ENCODE results near the gene KLF1. TPM values are rescaled to one million over a fixed set of nuclear protein-coding genes. Genes with fewer than 3 reads are reported as not detected.

KLF1 gene
- polyA plus RNA-seq (2011; rRNA removed), result not detected in 2 replicates
- 0.15 TPM in 1 of 2 replicates, not detected in the other for polyA minus RNA-seq (2011; rRNA and poly(A)+ RNA removed)

DNA sequence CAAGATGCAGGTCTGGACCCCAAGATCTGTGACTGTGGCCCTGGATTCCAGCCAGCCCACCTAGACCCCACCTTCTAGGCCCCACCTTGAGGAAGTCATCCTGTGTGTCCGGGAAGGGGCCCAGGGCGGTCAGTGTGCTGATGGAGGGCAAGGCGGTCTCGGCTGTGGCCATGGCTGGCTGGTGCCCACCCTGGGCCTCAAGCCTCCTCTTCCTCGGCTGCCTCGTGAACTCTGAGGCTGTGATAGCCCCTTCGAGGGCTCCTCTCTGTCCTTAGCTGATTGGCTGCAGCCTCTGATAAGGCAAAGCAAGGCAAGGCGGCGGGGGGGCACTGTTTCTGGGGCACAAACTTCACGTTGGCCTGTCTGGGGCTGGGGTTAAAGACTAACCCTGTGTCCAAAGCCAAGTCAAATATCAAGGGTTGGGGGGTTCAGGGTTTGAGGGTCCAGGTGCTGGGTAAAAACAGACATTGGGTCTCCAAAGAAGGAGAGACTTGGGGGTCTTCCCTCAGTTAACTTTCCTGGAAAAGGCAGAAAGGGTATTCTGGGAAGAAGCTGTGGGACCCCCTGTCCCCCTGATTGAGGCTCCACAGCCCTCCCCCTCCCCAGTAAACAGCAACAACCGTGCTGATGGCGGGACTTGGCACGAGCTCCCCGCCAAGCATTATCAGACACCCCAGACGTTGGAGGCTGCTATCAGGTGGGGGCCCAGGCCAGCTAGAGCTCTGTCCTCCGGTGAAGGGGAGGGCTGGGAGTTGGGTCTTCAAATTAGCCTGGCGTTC is at the start of gene KLF1:
Gene KLF1, minus strand, starts transcription at position 233 of the 779 bp plus-strand sequence. Its CDS starts 61 bp downstream, at position 172.
- POLR2A ChIA-PET, result no interaction called here
- H3K36me3 ChIP-seq (ENCODE audit: control insufficient read depth, insufficient read depth, low read length), result no peaks in the 10 kb centered on the region
- no peak within 1 kb of the TSS for H3K4me3 ChIP-seq (ENCODE audit: low read depth, low read length)
- peaks cover 7% of the 10 kb centered on the region for H3K27me3 ChIP-seq (ENCODE audit: control insufficient read depth, insufficient read depth, low read length)
- TF ChIP-seq, protein P1, sequence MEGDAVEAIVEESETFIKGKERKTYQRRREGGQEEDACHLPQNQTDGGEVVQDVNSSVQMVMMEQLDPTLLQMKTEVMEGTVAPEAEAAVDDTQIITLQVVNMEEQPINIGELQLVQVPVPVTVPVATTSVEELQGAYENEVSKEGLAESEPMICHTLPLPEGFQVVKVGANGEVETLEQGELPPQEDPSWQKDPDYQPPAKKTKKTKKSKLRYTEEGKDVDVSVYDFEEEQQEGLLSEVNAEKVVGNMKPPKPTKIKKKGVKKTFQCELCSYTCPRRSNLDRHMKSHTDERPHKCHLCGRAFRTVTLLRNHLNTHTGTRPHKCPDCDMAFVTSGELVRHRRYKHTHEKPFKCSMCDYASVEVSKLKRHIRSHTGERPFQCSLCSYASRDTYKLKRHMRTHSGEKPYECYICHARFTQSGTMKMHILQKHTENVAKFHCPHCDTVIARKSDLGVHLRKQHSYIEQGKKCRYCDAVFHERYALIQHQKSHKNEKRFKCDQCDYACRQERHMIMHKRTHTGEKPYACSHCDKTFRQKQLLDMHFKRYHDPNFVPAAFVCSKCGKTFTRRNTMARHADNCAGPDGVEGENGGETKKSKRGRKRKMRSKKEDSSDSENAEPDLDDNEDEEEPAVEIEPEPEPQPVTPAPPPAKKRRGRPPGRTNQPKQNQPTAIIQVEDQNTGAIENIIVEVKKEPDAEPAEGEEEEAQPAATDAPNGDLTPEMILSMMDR (IDR thresholded peaks at IDR 0.05; ENCODE audit: insufficient read depth, low read depth, low read length), result no peak
- CTCF ChIA-PET, result no interaction called here
- DNase-seq (ENCODE audit: low read depth), result no peak

DNA sequence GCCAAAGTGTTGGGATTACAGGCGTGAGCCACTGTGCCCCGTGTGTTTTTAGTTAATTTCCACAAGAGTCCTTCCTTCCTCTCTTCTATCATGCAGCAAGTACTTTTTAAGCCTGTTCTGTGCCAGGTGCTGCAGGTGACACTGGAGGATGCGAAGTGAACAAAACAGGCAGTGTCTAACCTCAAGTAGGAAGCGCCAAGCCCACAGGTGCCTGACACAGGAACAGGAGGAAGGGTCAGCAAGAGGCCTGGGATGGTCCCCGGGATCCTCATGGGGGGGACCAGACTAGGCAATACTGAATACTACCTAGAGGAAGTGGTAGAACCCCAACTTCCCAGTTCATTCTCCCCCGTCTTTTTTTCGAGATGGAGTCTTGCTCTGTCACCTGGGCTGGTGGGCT is 49.6 kb upstream of the KLF1 start:
- Histone ChIP-seq H3K36me3 (ENCODE audit: control insufficient read depth, insufficient read depth, low read length) (peaks cover 12% of the 10 kb centered on the region), H3K27me3 (ENCODE audit: control insufficient read depth, insufficient read depth, low read length) (no peaks in the 10 kb centered on the region), H3K4me3 (ENCODE audit: low read depth, low read length) (no peak overlapping the region)
- POLR2A ChIA-PET, result no interaction called here
- CTCF ChIA-PET, result no interaction called here
- TF ChIP-seq, protein P1 (IDR thresholded peaks at IDR 0.05; ENCODE audit: insufficient read depth, low read depth, low read length), result no peak
- DNase-seq (ENCODE audit: low read depth), result no peak

DNA sequence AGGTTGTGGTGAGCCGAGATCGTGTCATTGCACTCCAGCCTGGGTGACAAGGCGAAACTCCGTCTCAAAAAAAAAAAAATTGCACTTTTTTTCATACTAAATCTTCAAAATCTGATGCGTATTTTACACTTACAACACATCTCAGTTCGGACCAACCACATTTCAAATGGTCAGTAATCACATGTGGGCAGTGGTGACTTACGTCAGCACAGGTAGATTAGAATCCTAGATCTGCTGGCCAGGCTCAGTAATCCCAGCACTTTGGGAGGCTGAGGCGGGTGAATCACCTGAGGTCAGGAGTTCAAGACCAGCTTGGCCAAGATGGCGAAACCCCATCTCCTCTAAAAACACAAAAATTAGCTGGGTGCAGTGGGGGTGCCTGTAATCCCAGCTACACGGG is 48.1 kb upstream of the KLF1 start:
- H3K4me3 ChIP-seq (ENCODE audit: low read depth, low read length), result no peak overlapping the region
- no peak for DNase-seq (ENCODE audit: low read depth)
- H3K27me3 ChIP-seq (ENCODE audit: control insufficient read depth, insufficient read depth, low read length), result no peaks in the 10 kb centered on the region
- ChIA-PET CTCF (no interaction called here), POLR2A (no interaction called here)
- H3K36me3 ChIP-seq (ENCODE audit: control insufficient read depth, insufficient read depth, low read length), result peaks cover 7% of the 10 kb centered on the region
- TF ChIP-seq, protein P1 (IDR thresholded peaks at IDR 0.05; ENCODE audit: insufficient read depth, low read depth, low read length), result no peak

DNA sequence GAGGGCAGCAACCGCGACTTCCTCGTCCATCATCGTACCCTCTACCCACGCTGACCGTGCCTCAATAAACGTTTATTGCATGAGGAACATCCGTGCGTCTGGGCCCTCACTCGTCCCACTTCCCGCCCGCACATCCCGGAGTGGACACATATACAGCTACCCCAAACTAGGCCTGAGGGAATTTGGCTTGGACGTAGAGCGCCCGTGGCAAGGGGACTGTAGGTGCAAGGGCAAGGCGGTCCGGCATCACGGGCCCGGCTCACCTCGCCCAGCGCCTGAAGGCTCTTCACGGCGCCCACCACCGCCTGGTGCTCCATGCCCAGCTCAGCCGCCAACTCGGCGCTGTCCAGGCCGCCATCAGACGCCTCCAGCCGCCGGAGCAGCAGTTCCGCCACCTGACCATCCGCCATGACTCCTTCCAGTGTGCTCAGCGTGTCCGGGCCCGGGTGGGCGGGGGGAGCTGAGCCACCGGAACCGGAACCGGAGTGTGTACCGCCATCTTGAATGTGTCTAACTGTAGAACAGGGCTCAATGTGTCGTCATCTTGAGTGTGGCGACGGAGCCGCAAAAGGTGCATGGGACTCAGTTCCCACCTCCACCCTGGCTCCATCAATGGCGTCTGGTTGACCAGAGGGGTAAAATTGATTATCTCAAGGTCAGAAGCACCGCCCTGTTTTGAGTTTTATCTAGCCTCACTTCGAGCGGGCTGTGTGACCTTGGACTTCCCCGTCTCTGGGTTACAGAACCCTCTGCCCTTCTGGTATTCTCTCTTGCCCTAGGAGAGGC is 46.5 kb upstream of the KLF1 start, which contains the start of gene FARSA:
Gene FARSA, minus strand, starts transcription at position 425 of the 786 bp plus-strand sequence. Its CDS starts 15 bp downstream, at position 410.
- Histone ChIP-seq H3K27me3 (ENCODE audit: control insufficient read depth, insufficient read depth, low read length) (no peaks in the 10 kb centered on the region), H3K36me3 (ENCODE audit: control insufficient read depth, insufficient read depth, low read length) (peaks cover 13% of the 10 kb centered on the region), H3K4me3 (ENCODE audit: low read depth, low read length) (peak within 1 kb of the TSS; percentile 94)
- ChIA-PET CTCF (interaction anchor here (1.2 to 2.2 kb wide), 2 partner anchors 15 to 32 kb away, joined by 3 to 9 read pairs; partner anchors contain the start of gene SYCE2), POLR2A (interaction anchor here (0.5 to 0.7 kb wide), 4 partner anchors 9 to 158 kb away, joined by 3 to 7 read pairs (median 3); partner anchors contain the start of gene GCDH)
- TF ChIP-seq, protein P1 (IDR thresholded peaks at IDR 0.05; ENCODE audit: insufficient read depth, low read depth, low read length), result no peak
- no peak for DNase-seq (ENCODE audit: low read depth)

Data from BJ (cell line).